HG02970 (cell line): ENCODE measurements around the gene FPR2.
"Not testable (repeated sequence)": the region's sequence is repeated elsewhere in the genome, so short reads cannot be mapped to it uniquely, and the experiment has no call there.

Experiments used
- ATAC-seq: cut with Tn5 transposase; IDR thresholded peaks from one replicate; pipeline ENCODE4 v1.9.1; 2021; ENCODE audit warnings: mild to moderate bottlenecking, moderate library complexity, moderate number of reproducible peaks; ENCODE audit not compliant: unreplicated experiment, low FRiP score

FPR2 gene

DNA sequence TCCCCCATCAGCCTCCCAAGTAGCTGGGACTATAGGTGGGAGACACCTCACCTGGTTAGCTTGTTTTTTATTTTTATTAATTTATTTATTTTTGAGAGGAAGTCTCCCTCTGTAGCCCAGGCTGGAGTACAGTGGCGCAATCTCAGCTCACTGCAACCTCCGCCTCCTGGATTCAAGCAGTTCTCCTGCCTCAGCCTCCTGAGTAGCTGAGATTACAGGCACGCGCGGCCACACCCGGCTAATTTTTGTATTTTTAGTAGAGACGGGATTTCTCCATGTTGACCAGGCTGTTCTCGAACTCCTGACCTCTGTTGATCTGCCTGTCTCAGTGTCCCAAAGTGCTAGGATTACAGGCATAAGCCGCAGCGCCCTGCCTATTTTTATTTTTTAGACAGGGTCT is 22.5 kb upstream of the FPR2 start:
- not testable (repeated sequence) for ATAC-seq

DNA sequence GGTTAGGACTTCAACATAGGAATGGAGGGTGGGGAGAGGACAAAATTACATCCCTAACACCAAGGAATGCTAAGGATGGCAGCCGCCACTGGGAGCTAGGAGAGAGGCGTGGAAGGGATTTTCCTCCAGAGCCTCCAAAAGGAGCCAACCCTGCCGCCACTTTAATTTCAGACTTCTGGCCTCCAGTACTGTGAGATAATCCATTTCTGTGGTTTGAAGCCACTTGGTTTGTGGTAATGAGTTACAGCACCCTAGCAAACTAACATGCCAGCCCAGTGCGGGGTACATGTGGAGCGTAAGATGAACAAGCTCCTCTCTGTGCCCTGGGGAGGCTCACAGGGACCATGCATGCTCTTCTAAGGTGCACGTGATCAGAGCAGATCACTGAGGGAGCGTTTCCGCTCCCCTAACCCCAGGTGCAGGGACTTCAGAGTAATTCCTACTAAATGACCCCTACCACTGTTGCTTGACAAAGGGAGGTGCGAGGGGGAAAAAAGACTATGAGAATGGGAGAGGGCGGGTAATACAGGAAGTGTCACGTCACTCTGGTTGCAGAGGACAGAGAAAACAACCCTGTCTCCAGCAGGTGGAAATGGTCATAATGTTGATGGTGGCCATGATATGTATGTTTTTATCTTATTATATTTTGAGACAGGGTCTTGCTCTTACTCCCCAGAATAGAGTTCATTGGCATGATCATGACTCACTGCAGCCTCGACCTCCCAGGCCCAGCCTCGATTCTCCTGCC is 21.3 kb upstream of the FPR2 start:
- no peak for ATAC-seq

DNA sequence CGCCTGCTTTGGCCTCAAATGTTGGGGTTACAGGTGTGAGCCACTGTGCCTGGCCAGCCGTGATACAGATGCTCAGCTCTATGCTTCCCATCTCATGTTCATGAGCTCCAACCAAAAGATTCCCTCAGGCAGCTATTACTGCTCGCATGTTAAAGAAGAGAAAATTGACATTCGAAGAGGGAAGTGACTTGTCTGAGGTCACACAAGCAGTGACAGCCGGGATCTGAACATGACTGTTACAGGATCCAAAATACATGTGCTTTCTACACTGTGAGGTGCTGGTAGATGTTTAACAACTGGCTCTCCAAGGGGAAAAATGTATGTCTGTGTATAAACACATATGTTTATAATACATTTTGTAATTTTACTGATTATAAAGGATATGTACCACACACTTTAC is 20.6 kb upstream of the FPR2 start:
- no peak for ATAC-seq

DNA sequence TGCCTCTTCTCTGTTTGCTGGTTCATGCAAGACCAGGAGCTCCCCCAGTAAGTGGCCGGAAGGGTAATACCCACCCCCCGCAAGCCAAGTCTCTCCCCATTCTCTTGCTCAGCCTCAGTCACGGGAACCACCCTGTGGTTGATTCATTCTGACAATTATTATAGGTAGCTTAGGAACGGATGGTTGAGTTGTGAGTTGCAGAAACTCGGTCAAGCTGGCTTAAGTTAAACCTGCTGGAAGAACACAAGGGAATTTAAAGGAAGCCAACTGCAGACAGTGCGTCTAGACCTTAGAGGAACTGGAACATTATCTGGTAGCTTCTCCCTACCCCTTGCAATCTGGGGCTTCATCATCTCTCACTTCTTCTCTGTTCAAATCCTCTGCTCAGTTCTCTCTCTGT is 18.2 kb upstream of the FPR2 start:
- no peak for ATAC-seq

DNA sequence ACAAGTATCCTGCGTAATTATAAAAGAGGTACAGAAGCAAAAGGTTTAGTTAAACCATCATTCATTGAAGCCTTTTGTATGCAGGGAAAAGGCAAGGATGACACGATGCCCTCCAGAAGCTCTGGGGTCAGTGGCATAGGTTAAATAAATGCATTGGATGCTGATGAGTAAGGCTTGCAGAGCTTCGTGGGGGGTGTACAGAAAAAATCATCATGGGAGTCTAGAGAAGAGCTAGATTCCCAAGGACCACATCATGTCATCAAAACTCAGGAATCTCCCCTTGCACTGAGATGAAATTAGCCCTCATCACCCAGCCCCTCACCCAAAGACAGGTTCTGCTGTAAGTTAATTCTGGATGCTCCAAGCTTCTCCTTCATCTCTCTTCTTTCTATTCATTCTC is 17.6 kb upstream of the FPR2 start:
- no peak for ATAC-seq

DNA sequence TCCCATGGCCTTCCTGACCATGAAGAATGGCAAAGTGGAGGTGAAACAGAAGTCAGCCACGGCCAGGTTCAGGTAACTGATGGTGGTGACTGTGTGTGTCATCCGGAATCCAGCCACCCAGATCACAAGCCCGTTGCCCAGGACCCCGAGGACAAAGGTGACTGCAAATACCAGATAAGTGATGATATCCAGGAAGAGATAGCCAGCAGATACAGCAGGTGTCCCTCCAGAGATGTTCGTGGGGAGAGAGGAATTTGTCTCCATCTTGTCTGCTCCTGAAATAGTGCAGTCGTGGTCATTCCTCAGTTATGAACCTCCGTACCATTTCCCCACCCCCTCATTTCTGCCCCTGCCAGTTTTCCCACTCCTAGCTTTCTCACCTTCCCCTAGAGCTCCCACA is 14.2 kb upstream of the FPR2 start:
- no peak for ATAC-seq

DNA sequence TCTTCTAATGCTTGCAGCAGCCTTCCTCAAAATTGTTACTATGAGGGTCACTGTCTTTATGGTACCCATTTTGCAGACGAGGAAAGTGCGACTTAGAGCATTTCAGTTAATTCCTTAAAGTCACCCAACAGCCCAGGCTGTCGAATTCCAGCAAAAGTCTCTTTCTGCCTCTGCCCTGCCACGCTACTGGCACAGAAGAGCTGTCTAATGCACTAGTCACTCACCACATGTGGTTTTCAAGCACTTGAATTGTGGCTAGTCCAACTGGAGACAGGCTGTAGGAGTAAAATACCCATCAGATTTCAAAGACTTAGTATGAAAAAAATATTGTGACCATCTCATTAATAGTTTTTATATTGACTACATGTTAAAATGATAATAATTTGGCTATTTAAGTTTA is 11.0 kb upstream of the FPR2 start:
- ATAC-seq, result no peak

DNA sequence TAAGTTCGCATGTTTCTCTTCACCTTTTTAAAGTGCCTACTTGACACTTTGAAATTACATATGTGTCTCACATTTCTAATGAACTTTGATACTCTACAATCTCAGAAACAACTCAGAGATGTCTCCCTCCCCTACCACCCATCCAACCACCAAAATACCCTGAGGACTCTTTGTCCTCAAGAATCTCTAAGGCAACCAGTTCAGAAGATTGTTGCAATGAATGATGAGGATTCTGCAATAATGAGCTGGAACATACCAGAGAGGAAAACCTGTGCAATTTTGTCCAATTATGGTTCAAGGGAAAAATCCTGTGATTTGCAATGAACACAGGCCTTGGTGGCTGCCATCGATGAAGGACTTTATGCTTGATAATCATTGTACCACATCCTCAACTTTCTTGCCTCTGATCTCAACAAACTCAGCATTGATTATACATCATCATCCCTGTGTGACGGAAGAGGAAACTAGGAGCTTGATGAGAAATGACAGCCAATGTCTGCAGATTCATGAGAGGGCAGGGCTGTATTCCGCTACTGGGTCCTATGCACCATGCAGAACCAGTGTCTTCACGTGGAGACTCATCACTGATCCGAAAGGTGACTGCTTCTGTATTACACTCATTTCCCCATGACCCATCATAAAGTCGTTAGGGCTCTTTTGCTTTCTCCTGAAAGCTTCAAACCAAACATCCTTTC is 10.4 kb upstream of the FPR2 start:
- no peak for ATAC-seq

DNA sequence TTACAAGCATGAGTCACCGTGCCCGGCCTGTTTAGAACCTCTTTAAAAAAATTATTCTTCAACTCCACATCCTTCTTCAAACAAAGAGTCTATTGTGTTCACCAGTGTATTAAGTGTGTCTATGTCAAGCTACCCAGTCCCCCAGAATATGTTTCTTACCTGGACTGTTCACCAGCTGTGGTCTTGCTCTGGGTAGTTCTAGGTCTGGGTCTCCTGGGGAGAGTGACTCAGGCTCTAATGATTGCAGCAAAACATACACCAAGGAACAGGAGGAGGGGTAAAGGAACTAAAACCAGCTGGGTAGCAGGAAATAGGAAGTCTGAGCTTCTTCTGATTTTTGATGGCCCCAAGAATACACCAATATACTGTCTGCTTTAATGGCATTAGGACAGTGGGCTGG is 9.3 kb upstream of the FPR2 start, which contains the start of gene FPR1:
FPR1 (minus strand) TSS at position 224 of the 400 bp plus-strand sequence. CDS start 4,884 bp downstream, outside the sequence.
- no peak for ATAC-seq

DNA sequence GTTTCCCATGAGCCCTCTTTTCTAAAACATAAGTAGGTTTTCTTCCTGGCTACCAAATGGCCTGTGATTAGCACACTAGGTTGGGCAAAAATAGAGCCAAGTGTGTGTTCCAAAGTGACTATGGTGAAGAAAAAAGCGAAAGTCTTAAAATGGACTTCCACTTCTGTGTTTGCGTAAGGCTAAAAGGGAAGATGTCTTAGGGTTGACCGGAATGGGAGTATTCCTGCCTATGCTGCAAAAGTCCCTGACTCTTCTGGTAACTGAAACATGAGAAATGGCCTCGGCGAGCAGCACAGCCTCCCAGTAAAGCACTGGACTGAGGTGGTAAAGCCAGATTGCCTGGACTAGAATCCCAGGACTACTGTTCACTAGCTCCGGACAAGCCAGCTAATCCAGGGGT is 6.9 kb upstream of the FPR2 start:
- ATAC-seq, result no peak

DNA sequence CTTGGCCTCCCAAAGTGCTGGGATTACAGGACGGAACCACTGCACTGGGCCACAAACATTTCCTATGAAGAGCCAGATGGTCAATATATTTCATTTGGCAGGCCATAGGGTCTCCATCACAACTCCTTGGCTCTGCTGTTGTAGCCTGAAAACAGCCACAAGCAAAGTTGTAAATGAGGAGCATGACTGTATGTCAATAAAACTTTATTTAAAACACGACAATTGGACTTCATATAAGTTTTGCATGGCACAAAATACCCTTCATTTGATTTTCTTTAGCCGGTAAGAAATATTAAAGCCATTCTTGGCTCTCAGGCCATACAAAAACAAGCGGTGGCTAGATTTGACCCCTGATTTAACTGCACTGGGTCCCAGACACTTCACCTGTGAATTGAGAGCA is 6.2 kb upstream of the FPR2 start:
- ATAC-seq, result no peak

DNA sequence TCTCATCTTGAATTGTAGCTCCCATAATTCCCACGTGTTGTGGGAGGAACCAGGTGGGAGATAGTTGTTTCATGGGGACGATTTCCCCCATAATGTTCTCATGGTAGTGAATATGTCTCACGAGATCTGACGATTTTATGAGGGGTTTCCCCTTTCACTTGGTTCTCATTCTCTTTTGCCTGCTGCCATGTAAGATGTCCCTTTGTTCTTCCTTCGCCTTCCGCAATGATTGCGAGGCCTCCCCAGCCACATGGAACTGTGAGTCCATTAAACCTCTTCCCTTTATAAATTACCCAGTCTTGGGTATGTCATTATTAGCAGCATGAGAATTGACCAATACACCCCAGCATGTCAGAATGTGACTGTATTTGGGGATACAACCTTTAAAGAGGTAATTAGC is 5.4 kb upstream of the FPR2 start:
- no peak for ATAC-seq

DNA sequence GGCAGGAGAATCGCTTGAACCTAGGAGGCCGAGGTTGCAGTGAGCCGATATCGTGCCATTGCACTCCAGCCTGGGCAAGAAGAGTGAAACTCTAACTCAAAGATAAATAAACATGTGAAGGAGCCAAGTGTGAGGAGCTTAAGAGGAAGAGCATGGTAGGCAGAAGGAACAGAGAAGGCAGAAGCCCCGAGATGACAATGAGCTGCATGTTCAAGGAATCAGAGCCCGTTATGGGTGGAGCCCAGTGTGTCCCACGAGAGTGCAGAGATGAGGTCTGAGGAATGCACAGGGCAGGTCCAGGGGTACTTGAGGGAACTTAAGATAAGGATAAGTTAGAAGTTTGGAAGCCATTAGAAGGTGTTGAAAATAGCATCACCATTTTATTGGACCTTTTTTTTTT is 716 bp downstream of the FPR2 start:
- ATAC-seq, result no peak

DNA sequence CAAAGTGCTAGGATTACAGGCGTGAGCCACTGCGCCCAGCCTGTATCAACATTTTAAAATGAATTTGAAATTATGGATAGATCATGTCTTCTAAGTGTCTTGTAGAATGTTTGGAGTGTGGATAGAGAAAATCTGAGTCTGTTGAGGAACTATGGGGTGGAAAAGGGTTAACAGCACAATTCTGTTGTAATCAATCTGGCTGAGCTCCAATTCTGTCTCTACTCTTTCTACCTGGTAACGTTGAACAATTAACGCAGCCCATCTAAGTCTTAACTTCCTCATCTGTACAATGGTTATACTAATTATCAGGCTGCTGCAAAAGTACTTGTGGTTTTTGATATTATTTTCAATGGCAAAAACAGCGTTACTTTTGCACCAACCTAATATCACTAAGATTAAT is 4.1 kb downstream of the FPR2 start:
- ATAC-seq, result no peak

DNA sequence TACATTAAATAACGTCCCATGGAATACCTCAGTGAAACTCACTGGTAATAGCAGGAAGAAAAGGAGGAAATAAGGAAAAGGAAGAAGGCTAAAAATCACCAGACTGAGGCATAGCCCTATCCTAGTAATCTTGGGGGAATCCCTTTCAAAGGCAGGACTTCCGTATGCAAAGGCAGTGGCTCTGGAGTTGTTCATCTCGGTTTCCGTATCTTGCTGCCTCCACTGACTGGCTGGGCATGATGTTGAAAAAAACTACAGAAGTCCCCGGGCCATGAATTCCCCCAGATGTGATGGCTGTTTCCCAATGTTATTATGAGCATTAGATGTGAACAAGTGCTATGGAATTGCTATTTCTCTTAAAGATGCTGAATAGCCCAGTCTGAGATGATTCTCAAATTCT is 5.5 kb downstream of the FPR2 start:
- ATAC-seq, result no peak

DNA sequence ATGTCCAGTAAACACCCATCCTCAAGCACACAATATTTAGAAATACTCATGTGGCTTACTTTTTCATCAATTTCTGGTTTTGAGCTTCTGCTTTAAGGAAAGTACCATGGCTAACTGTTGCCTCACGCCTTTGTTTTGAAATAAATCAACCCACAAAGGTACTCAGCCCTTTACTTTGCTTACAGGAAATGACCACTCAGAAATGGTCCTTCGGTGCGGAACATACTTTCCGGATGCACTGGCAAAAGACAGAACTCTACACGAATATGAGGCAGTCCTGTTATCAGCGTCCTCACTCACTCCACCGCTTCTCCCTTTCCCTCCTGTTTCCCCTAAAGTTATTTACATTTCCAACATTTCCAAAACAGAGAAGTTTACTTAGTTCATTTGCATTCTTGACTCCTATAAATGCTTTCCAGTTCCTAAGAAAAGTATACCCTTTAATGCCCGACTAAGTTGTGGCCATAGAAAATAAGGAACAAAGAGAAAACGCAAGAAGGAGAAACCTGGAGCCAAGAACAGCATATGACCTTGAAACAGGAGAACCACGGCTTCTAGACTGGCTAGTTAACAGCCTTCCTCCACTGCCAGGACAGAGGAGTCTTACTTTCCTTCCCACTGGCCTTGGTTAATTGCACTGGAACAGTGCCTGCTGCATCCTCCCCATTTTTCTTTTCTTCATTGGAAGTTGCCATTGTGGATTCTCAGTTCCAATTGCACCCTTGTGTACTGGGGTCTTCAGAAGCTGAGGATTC is 10.6 kb downstream of the FPR2 start:
- no peak for ATAC-seq

DNA sequence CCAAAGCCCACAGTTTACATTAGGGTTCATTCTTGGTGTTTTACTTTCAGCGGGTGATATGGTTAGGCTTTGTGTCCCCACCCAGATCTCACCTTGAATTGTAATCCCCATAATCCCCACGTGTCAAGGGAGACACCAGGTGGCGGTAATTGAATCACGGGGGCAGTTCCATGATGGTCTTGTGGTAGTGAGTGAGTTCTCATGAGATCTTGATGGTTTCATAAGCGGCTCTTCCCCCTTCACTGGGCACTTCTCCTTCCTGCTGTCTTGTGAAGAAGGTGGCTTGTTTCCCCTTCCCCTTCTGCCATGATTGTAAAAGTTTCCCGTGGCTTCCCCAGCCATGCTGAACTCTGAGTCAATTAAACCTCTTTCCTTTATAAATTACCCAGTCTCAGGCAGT is 12.0 kb downstream of the FPR2 start:
- no peak for ATAC-seq

DNA sequence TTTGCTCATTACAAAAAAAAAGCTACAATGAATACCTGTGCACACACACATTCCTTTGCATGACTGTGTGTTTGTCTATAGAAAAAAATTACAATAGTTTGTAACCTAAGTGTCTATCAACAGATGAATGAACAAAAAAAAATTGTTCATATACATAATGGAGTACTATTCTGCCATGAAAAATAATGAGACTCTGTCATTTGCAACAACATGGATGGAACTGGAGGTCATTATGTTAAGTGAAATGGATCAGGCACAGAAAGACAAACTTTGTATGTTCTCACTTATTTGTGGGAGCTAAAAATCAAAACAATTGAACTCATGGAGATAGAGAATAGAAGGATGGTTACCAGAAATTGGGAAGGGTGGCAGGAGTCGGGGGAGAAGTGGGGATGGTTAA is 15.6 kb downstream of the FPR2 start:
- ATAC-seq, result not testable (repeated sequence)

DNA sequence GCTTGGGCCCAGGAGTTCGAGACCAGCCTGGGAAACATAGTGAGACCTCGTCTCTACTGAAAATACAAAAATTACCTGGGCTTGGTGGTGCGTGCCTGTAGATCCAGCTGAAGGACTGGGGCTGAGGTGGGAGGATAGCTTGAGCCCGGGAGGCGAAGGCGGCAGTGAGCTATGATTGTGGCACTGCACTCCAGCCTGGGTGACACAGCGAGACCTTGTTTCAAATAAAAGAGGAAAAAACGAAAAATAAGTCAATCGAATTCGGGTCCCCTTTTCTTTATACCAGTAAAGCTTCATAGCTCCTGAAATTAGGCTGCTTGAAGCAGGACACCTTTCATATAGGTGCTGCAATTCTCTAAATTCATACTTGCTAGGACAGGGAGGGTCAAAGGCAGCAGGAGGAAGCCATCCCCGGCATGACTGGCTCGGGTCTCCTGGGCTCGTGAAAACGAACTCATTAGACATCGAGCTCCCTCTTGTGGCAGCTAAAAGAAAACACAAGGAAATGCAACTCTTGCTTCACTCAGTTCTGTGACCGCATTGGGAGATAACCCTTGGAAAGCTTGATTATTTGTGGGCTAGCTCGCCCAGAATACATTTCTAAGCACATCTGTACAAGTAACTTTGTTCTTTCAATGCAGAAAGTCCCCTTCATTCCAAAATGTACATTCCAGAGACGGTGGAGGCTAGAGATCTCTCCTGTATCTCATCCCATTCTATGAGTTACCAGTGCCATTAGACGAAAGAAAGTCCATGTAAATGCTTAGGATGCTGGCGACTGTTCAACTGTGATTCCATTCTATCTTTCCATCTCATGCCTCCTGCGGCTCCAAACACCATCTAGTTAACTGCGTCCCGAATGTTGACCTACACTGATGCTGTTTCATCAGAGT is 16.8 kb downstream of the FPR2 start:
- no peak for ATAC-seq

DNA sequence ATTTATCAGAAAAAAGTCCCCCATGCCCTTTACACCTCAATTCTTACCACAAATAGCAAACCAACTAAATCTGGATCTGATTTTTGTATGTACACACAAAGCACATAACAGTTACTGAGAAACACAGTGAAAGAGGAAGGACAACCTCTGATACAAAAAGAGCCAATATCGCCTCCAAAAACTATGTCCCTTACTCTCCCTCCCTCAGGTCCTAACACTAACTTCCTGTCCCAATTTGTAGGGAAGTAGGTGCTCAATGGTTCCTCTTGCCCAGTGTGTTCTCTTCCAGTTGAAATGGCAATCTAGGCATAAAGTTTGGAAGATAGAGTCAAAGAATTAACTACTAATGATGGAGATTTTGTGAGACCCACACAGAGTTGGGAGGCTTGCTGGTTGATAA is 18.2 kb downstream of the FPR2 start:
- ATAC-seq, result no peak

DNA sequence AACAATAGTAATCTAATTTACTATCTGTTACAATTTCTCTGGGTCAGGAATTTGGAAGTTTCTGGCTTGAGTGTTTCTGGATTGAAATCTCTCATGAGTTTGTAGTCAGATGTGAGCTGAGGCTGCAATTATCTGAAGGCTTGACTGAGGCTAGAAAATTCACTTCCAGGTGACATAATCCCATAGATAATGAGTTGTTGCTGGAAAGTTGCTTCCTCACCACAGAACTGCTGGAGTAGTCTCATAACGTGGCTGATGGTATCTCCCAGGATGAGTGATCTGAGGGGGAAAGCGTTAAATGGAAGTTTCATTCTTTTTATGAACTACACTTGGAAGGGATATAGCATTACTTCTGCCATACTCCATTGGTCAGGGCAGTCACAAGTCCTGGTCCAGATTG is 18.7 kb downstream of the FPR2 start:
- ATAC-seq, result no peak
